Smooth muscle cell (in vitro differentiated cells): ENCODE results near the gene PDLIM5. TPM values are rescaled to one million over a fixed set of nuclear protein-coding genes. Genes with fewer than 3 reads are reported as not detected.

Experiments
- DNase-seq: peaks from one replicate; lab custom pipeline; 2025; ENCODE audit not compliant: unreplicated experiment; lab: John Stamatoyannopoulos, UW
- H2AFZ ChIP-seq: fragments of 200-600 bp; sonication (generic); 2 replicates; pipeline ENCODE4 v1.6.0; 2016; ENCODE audit warnings: antibody characterized with exemption, low read depth, mild to moderate bottlenecking
- H3F3A ChIP-seq: fragments of 200-600 bp; sonication (generic); 2 replicates; pipeline ENCODE4 v1.6.0; 2017; ENCODE audit warnings: antibody characterized with exemption, low read depth
- H3K27ac ChIP-seq: fragments of 200-600 bp; sonication (generic); 2 replicates; pipeline ENCODE4 v1.5.1; 2016; ENCODE audit warnings: low read depth, mild to moderate bottlenecking
- H3K27me3 ChIP-seq: fragments of 200-600 bp; sonication (generic); 2 replicates; pipeline ENCODE4 v1.6.1; 2016; ENCODE audit warnings: low read depth, mild to moderate bottlenecking
- H3K36me3 ChIP-seq: fragments of 200-600 bp; sonication (generic); 2 replicates; pipeline ENCODE4 v1.5.1; 2016; ENCODE audit warnings: low read depth
- H3K4me1 ChIP-seq: fragments of 200-600 bp; sonication (generic); 2 replicates; pipeline ENCODE4 v1.5.1; 2016; ENCODE audit warnings: low read depth
- H3K4me2 ChIP-seq: fragments of 200-600 bp; sonication (generic); 2 replicates; pipeline ENCODE4 v1.6.0; 2016; ENCODE audit warnings: mild to moderate bottlenecking
- H3K4me3 ChIP-seq: fragments of 200-600 bp; sonication (generic); 2 replicates; pipeline ENCODE4 v1.5.1; 2016; ENCODE audit warnings: mild to moderate bottlenecking
- H3K79me2 ChIP-seq: fragments of 200-600 bp; sonication (generic); 2 replicates; pipeline ENCODE4 v1.6.0; 2016; ENCODE audit warnings: low read depth, mild to moderate bottlenecking
- H3K9ac ChIP-seq: fragments of 200-600 bp; sonication (generic); 2 replicates; pipeline ENCODE4 v1.6.0; 2016; ENCODE audit warnings: low read depth
- H3K9me3 ChIP-seq: fragments of 200-600 bp; sonication (generic); replicated peaks from 2 replicates; pipeline ENCODE4 v1.5.1; 2016; ENCODE audit warnings: low read depth
- H4K20me1 ChIP-seq: fragments of 200-600 bp; sonication (generic); 2 replicates; pipeline ENCODE4 v1.6.0; 2016; ENCODE audit warnings: low read depth
- WGBS: methylation state at CpG from one replicate; pipeline ENCODE4 v1.1.7; 2016; ENCODE audit warnings: low lambda C conversion rate; 5-methylcytosine and 5-hydroxymethylcytosine counted together
- polyA plus RNA-seq: library from polyadenylated mRNA; unstranded; fragments of >200 nt; fragmentation: Nextera tagmentation; extraction: Ambion mirVana; gene quantifications from 2 replicates; pipeline ENCODE4 v1.2.1, GENCODE V29; 2016
- total RNA-seq: library from RNA; depleted of rRNA; stranded (reverse); fragments of >200 nt; gene quantifications from 2 replicates; pipeline ENCODE4 v1.2.3, GENCODE V29; 2014
- TF ChIP-seq, protein P1 (sequence below): fragments of 200-600 bp; sonication (generic); IDR thresholded peaks from 2 replicates; pipeline ENCODE4 v1.5.1; 2017; ENCODE audit warnings: borderline replicate concordance, mild to moderate bottlenecking, antibody characterized with exemption; ENCODE audit not compliant: insufficient read depth, poor library complexity, severe bottlenecking

Gene PDLIM5
- total and polyA plus RNA-seq, 2 experiments from 2014 or later = 129 to 150 TPM

DNA sequence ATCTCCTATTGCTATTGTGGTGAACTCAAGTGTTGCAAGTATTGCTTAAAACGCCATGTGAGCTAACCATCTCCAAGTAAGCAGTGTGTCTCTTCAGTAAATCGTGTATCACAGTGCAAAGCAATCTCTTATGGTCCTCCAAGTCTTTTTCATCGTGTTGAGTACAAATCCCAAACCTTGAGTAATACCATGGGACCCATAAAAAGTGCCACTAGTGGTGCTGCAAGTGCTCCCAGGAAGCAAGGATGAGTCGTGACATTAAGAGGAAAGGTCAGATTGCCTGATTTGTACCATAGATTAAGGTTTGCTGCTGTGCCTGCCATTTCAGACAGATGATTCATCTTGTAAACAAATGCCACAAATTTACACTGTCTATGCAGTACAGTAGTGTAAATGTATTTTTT is 239.1 kb downstream of the PDLIM5 start:
- H3K9ac ChIP-seq = no peak overlapping the region
- H3K79me2 ChIP-seq = no peaks in the 10 kb centered on the region
- TF ChIP-seq, protein P1, sequence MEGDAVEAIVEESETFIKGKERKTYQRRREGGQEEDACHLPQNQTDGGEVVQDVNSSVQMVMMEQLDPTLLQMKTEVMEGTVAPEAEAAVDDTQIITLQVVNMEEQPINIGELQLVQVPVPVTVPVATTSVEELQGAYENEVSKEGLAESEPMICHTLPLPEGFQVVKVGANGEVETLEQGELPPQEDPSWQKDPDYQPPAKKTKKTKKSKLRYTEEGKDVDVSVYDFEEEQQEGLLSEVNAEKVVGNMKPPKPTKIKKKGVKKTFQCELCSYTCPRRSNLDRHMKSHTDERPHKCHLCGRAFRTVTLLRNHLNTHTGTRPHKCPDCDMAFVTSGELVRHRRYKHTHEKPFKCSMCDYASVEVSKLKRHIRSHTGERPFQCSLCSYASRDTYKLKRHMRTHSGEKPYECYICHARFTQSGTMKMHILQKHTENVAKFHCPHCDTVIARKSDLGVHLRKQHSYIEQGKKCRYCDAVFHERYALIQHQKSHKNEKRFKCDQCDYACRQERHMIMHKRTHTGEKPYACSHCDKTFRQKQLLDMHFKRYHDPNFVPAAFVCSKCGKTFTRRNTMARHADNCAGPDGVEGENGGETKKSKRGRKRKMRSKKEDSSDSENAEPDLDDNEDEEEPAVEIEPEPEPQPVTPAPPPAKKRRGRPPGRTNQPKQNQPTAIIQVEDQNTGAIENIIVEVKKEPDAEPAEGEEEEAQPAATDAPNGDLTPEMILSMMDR = no peak
- H3K27ac ChIP-seq = no peak overlapping the region
- DNase-seq = no peak
- H3K36me3 ChIP-seq = no peaks in the 10 kb centered on the region
- H3K4me1 ChIP-seq = no peaks in the 10 kb centered on the region
- H3K4me3 ChIP-seq = no peak overlapping the region
- H3K27me3 ChIP-seq = no peaks in the 10 kb centered on the region
- peak overlapping the region; percentile 1 for H3K4me2 ChIP-seq
- 19% methylated on average over 4 of the region's 4 CpGs for WGBS
- no peaks in the 10 kb centered on the region for H3K9me3 ChIP-seq
- no peaks in the 10 kb centered on the region for H3F3A ChIP-seq
- H4K20me1 ChIP-seq = no peaks in the 10 kb centered on the region
- no peak overlapping the region for H2AFZ ChIP-seq

DNA sequence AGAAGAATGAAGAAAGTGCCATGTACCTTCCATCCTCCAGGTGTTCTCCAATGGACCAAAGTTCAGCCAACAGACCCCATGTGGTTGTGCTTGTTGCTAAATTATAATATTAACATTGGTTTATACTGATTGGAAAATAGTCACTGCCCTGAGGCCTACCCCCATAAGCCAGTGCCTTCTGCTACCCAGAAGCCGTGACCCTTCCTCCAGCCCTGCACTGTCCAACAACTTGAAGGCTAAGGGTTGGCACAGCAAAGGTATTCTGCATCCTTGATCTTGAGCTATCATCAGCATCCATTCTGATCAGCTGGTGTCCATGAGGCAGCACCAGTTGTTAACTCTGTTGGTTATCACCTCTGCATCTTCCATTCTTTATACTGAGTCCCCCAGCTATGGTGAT is 239.8 kb downstream of the PDLIM5 start:
- no peak overlapping the region for H2AFZ ChIP-seq
- DNase-seq = no peak
- no peaks in the 10 kb centered on the region for H3K27me3 ChIP-seq
- H3K4me2 ChIP-seq = no peak overlapping the region
- no peaks in the 10 kb centered on the region for H3K4me1 ChIP-seq
- H3K9ac ChIP-seq = no peak overlapping the region
- H3K36me3 ChIP-seq = no peaks in the 10 kb centered on the region
- TF ChIP-seq, protein P1 = no peak
- H4K20me1 ChIP-seq = no peaks in the 10 kb centered on the region
- no peak overlapping the region for H3K4me3 ChIP-seq
- 100% methylated on average over 1 of the region's 1 CpG for WGBS
- H3K27ac ChIP-seq = no peak overlapping the region
- no peaks in the 10 kb centered on the region for H3K9me3 ChIP-seq
- H3F3A ChIP-seq = no peaks in the 10 kb centered on the region
- H3K79me2 ChIP-seq = no peaks in the 10 kb centered on the region

DNA sequence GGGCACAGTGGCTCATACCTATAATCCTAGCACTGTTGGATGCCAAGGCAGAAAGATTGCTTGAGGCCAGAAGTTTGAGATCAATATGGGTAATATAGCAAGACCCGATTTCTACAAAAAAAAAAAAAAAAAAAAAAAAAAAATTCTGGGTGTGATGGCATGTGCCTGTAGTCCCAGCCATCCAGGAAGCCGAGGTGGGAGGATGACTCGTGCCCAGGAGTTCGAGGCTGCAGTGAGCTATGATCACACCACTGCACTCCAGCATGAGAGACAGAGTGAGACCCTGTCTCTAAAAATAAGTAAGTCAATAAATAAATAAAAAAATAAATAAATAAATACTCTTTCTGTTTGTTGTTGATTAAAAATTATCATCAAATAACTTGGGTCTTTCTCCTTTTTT is 243.6 kb downstream of the PDLIM5 start:
- no peak overlapping the region for H3K4me2 ChIP-seq
- H3K79me2 ChIP-seq = no peaks in the 10 kb centered on the region
- H3K4me1 ChIP-seq = no peaks in the 10 kb centered on the region
- H2AFZ ChIP-seq = no peak overlapping the region
- DNase-seq = no peak
- no peaks in the 10 kb centered on the region for H3K9me3 ChIP-seq
- TF ChIP-seq, protein P1 = no peak
- H3K27ac ChIP-seq = no peak overlapping the region
- no peaks in the 10 kb centered on the region for H4K20me1 ChIP-seq
- WGBS = 63% methylated on average over 4 of the region's 4 CpGs
- no peak overlapping the region for H3K9ac ChIP-seq
- no peak overlapping the region for H3K4me3 ChIP-seq
- H3F3A ChIP-seq = no peaks in the 10 kb centered on the region
- H3K27me3 ChIP-seq = no peaks in the 10 kb centered on the region
- no peaks in the 10 kb centered on the region for H3K36me3 ChIP-seq

DNA sequence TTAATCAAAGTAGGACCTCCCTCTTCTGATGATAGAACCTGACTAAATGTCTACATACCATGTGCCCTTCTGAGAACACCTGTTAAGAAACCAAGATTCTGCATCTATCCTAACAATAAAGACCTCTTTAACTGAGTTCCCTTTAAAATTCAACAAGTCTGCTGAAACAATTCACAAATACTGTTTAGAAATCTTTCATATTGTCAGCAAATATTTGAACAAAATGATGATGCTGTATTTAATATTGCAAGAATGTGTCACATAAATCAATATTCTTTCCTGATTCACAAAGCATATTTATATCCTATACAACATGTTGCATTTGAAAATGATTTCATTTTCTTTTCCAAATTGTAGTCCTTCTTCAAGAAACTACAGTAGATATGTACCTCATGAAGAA is 246.4 kb downstream of the PDLIM5 start:
- H2AFZ ChIP-seq = no peak overlapping the region
- no peaks in the 10 kb centered on the region for H4K20me1 ChIP-seq
- no peak overlapping the region for H3K27ac ChIP-seq
- no peak for DNase-seq
- H3K9me3 ChIP-seq = no peaks in the 10 kb centered on the region
- no peaks in the 10 kb centered on the region for H3K36me3 ChIP-seq
- no peaks in the 10 kb centered on the region for H3K4me1 ChIP-seq
- H3K79me2 ChIP-seq = no peaks in the 10 kb centered on the region
- TF ChIP-seq, protein P1 = no peak
- no peaks in the 10 kb centered on the region for H3F3A ChIP-seq
- H3K4me3 ChIP-seq = no peak overlapping the region
- no peak overlapping the region for H3K4me2 ChIP-seq
- H3K9ac ChIP-seq = no peak overlapping the region
- H3K27me3 ChIP-seq = no peaks in the 10 kb centered on the region
